Stimulated activated naive CD8-positive, alpha-beta T cell treated with anti-CD3 and anti-CD28 coated beads, Interleukin-15, Interleukin-2, amounts not matched to agents 100 U/mL and 50 U/mL, for 24 hours (primary cell): ENCODE measurements around the gene KCNMB4.
A peak's percentile ranks its signal among the peaks of the same experiment; 100 is the strongest.
"Not testable (repeated sequence)": the region's sequence is repeated elsewhere in the genome, so short reads cannot be mapped to it uniquely, and the experiment has no call there.

Experiments used
- ATAC-seq: fragments of 150-1000 bp; cut with Tn5 transposase; one replicate; pipeline ENCODE4 v1.10.0; 2021
- DNase-seq: peaks from one replicate; pipeline ENCODE4 v3.0.0; 2021

Gene KCNMB4

GRCh38 chr12:70372881-70373280, 6.8 kb downstream of the KCNMB4 start:
- ATAC-seq (no peak), DNase-seq (no peak)

- DNase-seq = no peak
- peak; percentile 9 for ATAC-seq
Observed at GRCh38 chr12:70379846-70380245, 13.8 kb downstream of the KCNMB4 start.

- ATAC-seq = no peak
- DNase-seq = no peak
Observed at GRCh38 chr12:70383484-70383883, 17.4 kb downstream of the KCNMB4 start.

GRCh38 chr12:70383886-70384285, 17.8 kb downstream of the KCNMB4 start:
- ATAC-seq (no peak), DNase-seq (no peak)

- no peak for DNase-seq
- ATAC-seq = no peak
Observed at GRCh38 chr12:70386771-70387170, 20.7 kb downstream of the KCNMB4 start.

GRCh38 chr12:70389678-70390077, 23.6 kb downstream of the KCNMB4 start:
- no peak for DNase-seq
- no peak for ATAC-seq

- not testable (repeated sequence) for ATAC-seq, DNase-seq
Observed at GRCh38 chr12:70392631-70393030, 26.5 kb downstream of the KCNMB4 start.

- no peak for ATAC-seq
- no peak for DNase-seq
Observed at GRCh38 chr12:70393787-70394499, 27.9 kb downstream of the KCNMB4 start.

- ATAC-seq (no peak), DNase-seq (no peak)
Observed at GRCh38 chr12:70398002-70398401, 31.9 kb downstream of the KCNMB4 start.

GRCh38 chr12:70398862-70399261, 32.8 kb downstream of the KCNMB4 start:
- no peak for DNase-seq
- no peak for ATAC-seq

GRCh38 chr12:70399311-70399710, 33.2 kb downstream of the KCNMB4 start:
- DNase-seq (no peak), ATAC-seq (no peak)

- no peak for DNase-seq
- ATAC-seq = no peak
Observed at GRCh38 chr12:70400124-70400523, 34.0 kb downstream of the KCNMB4 start.

GRCh38 chr12:70402597-70402996, 36.5 kb downstream of the KCNMB4 start:
- ATAC-seq (no peak), DNase-seq (no peak)

GRCh38 chr12:70403826-70404225, 37.7 kb downstream of the KCNMB4 start:
- ATAC-seq (no peak), DNase-seq (no peak)

- DNase-seq (no peak), ATAC-seq (no peak)
Observed at GRCh38 chr12:70408004-70408790, 42.1 kb downstream of the KCNMB4 start.

- ATAC-seq (no peak), DNase-seq (no peak)
Observed at GRCh38 chr12:70415987-70416386, 49.9 kb downstream of the KCNMB4 start.

- DNase-seq (no peak), ATAC-seq (no peak)
Observed at GRCh38 chr12:70417121-70417520, 51.0 kb downstream of the KCNMB4 start.

GRCh38 chr12:70418101-70418500, 52.0 kb downstream of the KCNMB4 start:
- ATAC-seq = peak; percentile 23
- DNase-seq = peak; percentile 4

GRCh38 chr12:70422631-70423030, 56.5 kb downstream of the KCNMB4 start:
- ATAC-seq (no peak), DNase-seq (no peak)

GRCh38 chr12:70426620-70427019, 60.5 kb downstream of the KCNMB4 start:
- no peak for DNase-seq
- no peak for ATAC-seq

- DNase-seq = no peak
Observed at GRCh38 chr12:70427611-70428010, 61.5 kb downstream of the KCNMB4 start.

GRCh38 chr12:70430400-70430799, 64.3 kb downstream of the KCNMB4 start:
- ATAC-seq (no peak), DNase-seq (no peak)

More at GRCh38 chr12:70427611-70428010, 61.5 kb downstream of the KCNMB4 start:
- ATAC-seq = no peak

GRCh38 chr12:70436836-70437235, 70.7 kb downstream of the KCNMB4 start:
- ATAC-seq = no peak
- DNase-seq = no peak
